Vein endothelial cell (primary cell): ENCODE results near the gene MDK. TPM values are rescaled to one million over a fixed set of nuclear protein-coding genes. Genes with fewer than 3 reads are reported as not detected.

Experiments used
- small RNA-seq: library from RNA; depleted of rRNA; stranded (forward); fragments of <200 nt; gene quantifications from one replicate; pipeline ENCODE3, GENCODE V24; 2012
- total RNA-seq: library from RNA; depleted of rRNA; stranded (reverse); fragments of >200 nt; gene quantifications from 2 replicates; pipeline ENCODE4 v1.2.3, GENCODE V29; 2012

MDK gene, protein sequence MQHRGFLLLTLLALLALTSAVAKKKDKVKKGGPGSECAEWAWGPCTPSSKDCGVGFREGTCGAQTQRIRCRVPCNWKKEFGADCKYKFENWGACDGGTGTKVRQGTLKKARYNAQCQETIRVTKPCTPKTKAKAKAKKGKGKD
- 57.8 and 84.6 TPM in 2 replicates for total RNA-seq

DNA sequence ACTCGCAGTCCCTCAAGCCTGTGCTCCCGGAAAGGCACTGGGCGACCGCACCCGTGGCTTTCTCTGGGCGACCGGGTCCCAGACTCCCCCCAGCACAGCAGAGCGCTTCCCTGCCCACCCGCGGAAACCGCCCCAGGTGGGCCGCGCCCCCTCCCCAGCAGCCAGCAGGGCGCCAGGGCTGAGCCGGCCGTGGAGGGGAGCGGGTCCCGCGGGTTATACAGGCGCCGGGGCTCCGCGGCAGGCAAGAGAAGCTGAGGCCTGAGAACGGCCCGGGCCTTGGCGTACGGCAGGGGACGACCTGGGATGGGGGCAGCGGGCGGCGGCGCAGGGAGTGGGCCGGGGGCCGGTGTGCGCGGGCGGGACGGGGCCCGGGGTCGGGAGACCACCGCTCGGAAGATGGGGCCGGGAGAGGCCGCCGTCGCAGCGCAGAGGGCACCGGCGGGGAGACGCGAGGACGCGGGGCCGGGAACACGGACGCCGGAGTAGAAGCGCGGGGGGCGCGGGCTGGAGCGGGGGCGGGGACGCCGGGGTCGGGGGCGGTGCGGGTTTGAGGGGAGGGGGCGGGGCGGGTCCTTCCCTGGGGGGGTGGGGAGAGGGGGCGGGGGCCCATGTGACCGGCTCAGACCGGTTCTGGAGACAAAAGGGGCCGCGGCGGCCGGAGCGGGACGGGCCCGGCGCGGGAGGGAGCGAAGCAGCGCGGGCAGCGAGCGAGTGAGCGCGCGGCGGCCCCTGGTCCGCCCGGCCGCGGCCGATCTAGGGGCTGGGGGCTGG is at the start of gene MDK:
Gene MDK (plus strand): TSS at position 622 of the 771 bp plus-strand sequence. CDS start 389 bp downstream, outside the sequence.

GRCh38 chr11:46346886-46347636 is 34.4 kb upstream of the MDK start, which contains the start of gene DGKZ:
DGKZ (plus strand) TSS chr11:46347463; CDS start chr11:46347660, 197 bp downstream.

DNA sequence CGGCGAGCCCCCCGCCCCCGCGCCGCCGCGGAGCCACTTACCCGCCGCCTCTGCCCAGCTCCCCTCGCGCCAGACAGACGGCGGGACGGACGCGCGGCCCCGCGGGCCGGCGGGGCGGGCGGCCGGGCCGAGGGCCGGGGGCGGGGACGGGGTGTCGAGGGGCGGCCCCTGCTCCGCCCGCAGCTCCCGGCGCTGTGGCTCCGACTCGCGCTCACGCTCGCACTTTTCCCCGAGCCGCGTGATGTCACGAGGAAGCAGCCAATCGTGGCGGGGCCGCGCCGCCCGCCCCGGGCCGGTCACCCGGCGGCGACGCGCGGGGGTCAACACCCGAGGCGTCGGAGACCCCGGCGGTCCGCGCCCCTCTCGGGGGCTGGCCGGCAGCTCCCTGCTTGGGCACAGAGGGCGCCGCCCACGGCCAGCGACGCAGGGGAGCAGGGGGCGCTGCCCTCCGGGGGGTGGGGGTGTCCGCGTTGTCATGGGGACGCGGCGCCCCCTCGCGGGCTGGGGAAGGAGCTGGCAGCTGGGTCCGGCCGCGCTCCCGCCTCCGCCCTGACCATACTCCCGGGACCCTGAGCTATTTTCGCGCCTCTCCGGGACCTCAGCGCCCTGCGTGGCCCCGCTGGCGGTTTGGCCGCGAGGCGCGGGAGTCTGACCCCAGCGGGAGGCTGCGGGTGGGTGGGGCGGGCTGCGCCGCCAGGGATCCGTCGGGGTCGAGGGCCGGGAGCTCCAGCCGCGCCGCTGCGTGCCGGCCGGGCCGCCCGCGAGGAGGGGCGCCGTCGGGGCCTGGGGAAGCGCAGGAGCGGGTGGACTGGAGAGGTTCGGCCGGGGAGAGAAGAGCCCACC is 10.3 kb downstream of the MDK start, which contains the start of gene CHRM4:
Gene CHRM4 (minus strand): TSS at position 199 of the 843 bp plus-strand sequence. CDS start 5,219 bp downstream, outside the sequence.

Small RNAs within 50 kb of the gene (small RNA-seq; reads per million reads assigned to genes)
- 0.11 reads per million for gene MIR4688

Other genes starting within 250 kb of the MDK start
- gene CREB3L1, start 104.0 kb upstream of the MDK start, total RNA-seq, result 0.65 and 1.3 TPM in 2 replicates
- 111 and 123 TPM in 2 replicates for gene DGKZ, start 34.2 kb upstream of the MDK start, total RNA-seq
- gene CHRM4, start 10.1 kb downstream of the MDK start, total RNA-seq, result not detected in 2 replicates
- 27.5 and 31.7 TPM in 2 replicates for gene AMBRA1, start 212.4 kb downstream of the MDK start, total RNA-seq
- gene HARBI1, start 235.6 kb downstream of the MDK start, total RNA-seq, result 4.2 and 5.3 TPM in 2 replicates
- 47.1 and 50.6 TPM in 2 replicates for gene ATG13, start 235.9 kb downstream of the MDK start, total RNA-seq